GM18519 (cell line): ENCODE data around the gene FOXI2.

Experiments used
- ATAC-seq: cut with Tn5 transposase; IDR thresholded peaks from one replicate; pipeline ENCODE4 v1.9.1; 2021; ENCODE audit warnings: mild to moderate bottlenecking, moderate library complexity; ENCODE audit not compliant: unreplicated experiment, low FRiP score

FOXI2 gene

DNA sequence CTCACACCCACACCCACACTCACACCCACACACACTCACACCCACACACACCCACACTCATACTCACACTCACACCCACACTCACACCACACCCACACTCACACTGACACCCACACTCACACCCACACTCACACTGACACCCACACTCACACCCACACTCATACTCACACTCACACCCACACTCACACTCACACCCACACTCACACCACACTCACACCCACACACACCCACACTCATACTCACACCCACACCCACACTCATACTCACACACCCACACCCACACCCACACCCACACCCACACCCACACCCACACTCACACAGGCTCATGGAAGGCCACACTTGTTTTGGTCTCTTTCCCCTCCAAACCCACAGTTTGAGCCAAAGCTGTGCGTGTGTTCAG is 2.9 kb downstream of the FOXI2 start:
- ATAC-seq, result no peak

DNA sequence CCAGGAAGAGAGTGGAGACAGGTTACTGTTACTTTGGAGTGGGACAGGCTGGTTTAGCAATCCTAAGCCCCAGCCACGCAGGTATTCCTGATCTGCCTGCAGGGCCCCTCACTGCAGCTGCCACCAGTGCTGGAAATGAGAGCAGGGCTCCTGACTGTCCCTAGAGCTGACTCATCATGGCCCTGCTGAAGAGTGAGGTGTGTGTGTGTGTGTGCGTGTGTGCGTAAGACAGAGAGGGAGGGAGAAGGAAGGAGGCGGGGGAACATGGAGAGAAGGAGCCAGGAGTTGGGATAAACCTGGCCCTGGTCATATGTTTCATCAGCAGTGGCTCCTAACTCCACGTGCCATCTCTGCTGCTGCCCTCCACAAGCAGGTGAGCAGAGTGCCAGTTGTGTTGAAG is 3.6 kb downstream of the FOXI2 start:
- ATAC-seq, result no peak

DNA sequence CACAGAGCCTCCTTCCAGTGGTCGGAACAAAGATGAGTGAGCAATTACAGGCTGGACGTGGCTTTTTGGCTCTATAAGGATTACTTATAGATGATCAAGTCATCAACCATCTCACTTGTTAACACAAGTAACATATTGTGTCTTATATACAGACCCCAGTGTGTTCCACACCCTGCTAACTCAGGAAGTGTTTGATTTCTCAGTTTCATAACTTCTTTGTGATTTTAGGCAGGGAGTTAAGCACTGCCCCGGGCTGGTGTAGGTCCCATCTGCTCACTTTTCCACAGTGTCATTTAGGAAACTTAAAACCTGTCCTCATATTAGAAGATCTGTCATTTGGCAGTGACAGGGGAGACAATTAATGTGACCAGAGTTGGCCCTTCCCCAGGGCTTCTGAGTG is 6.2 kb downstream of the FOXI2 start:
- no peak for ATAC-seq

DNA sequence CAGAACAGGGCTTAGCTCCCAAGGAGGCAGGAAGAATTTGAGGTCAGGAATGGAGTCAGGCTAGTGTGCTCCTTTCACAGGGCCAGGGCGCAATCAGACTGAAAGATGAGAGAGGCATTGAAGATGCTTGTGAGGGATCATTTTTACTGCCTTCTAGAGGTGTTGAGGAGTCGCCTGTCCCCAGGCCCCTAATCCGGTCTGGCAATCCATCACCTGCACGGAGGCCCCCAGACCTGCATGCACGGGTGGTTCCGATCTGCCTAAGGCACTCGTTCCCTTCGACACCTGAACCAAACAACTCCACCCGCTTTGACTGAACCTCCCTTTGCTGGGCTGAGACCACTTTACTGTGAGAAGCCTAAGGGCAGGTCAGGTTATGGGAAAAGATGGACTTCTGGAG is 8.0 kb downstream of the FOXI2 start:
- ATAC-seq, result no peak

DNA sequence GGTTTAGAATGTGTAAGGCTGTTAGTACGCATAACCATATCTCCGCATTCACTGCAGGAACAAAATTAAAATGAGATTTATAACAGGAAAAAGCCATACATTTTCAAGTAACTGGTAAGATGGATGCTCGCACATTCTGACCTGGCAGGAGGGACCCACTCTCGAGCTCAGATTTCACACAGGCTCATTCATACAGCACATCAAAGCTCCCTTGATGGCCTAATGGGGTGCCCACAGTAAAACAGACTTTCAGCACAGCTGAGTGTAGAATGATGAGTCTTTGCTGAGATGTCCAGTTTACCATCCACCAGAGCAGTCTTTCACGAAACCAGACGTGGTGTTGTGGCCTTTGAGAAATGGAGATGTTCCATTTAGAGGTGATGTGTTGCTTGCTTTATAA is 8.9 kb downstream of the FOXI2 start:
- no peak for ATAC-seq

DNA sequence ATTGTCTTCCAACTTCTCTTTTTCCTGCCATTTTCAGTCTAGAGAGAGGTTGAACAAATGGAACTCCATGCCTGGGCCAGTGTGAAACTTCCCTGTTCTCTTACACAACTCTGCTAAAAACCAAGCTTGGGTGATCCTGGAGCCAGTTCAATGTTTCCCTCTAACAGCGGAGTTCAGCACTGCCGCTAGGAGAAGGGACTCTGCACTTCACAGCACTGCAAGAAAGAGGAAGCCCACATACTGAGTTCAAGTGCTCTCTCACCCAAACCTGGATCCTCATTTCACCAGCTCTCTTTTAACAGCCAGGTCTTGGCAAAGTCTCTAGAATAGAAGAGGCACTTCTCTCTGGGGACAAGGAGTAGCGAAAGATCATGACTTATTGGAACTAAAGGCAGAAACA is 18.8 kb downstream of the FOXI2 start:
- ATAC-seq, result no peak

DNA sequence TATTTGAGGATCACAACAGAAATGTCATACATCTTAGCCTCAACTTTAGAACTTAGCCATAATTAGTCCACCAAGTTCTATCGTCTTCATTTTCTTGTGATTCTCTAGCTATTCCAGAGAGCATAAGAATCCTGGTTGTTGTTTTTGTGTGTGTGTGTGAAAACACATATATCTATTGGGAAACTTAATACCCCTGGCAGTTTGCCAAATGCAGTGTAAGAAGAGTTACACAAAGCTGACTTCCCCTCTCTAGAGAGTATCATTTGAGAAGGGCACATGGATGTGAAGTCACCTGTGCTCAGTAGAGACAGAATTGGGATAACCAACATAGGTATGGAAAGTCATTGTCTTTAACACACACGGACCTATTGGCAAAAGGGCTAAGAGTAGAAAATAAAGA is 19.3 kb downstream of the FOXI2 start:
- ATAC-seq, result no peak

DNA sequence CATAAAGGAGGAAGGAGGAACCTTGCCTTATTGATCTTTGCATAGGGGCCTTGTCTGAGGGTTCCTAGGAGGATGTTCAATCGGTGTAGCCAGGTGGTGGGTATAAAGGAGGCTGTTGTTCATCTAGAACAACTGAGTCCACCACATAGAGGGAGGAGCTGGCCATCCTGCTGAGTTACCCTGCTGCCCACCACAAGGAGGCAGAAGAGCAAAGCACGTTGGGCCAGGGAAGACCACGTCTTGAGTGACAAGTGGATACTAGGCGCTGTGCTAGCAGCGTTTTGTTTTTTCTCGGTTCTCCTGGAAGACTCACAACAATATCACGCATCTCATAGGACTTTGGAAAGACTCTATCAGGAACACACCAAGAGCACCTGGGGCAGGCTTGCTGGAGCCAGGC is 20.0 kb downstream of the FOXI2 start:
- ATAC-seq, result no peak

DNA sequence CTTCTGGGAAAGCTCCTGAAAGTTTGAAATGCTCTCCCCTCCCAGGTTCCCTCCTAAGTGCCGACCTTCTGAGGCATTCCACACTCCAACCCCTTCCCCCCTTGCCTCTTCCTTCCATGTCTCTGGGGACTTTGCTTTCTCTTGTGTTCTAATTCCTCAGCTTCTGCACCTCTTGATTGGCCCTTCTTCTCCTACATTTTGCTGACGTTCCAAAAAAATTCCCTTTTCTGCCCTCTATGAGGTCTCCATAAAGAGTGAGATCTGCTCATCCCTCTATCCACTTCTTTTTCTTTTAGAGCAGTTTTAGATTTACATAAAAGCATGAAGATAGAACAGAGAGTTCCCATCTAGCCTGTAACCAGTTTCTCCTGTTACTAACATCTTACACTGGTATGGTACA is 22.3 kb downstream of the FOXI2 start:
- no peak for ATAC-seq

DNA sequence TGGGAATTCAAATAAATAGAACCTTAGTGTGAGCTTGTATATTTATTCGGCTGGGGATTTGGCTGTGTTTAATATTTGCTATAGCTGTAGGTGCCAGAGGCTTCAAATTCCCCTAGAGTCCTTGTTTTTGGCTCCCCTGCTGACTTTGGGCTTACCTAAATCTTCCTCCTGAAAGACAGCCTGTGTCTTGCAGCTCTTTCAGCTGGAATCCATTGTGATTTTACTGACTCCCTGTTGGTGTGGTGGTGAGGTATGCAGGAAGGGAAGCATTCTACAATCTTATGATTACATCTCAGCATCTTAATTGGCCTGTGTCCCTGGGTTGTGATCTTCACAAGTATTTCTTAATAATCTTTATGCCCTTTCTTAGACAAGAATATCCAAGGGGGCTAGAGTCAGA is 25.9 kb downstream of the FOXI2 start:
- ATAC-seq, result no peak

DNA sequence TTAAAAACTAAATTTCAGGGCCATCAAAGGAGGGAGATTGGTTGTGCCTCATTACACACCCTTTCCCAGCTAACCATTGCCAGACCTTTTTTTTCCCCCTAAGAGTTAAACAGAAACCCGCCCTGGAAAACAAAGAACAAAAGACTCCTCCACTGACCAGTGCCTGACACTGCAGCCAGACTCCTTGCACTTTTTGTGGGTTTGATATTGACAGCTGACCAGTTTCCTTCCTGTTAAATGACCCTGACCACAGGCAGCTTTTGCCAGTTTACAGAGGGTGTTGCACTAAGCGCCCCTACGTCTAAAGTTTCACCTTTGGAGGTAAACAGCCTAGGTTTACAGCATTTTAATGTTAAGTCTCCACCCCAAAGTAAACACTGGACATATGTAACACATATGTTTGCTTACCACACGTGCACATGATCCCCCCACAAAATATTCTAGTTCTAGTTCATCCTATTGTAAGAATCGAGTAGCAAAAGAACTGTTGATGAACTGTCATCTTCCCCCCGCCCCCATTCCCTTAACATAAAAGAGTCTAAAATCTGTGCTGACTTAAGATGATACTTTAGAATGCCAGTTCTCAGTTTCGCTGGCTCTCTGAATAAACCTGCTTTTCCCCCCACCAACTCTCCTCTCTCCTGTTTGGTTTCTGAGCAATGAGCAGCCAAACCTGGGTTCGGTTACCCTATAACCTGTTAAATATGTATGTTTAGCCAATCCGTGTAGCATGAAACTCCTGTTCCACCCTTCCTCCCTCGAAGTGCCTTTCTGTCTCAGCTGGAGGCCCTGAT is 38.0 kb downstream of the FOXI2 start:
- ATAC-seq, result no peak

DNA sequence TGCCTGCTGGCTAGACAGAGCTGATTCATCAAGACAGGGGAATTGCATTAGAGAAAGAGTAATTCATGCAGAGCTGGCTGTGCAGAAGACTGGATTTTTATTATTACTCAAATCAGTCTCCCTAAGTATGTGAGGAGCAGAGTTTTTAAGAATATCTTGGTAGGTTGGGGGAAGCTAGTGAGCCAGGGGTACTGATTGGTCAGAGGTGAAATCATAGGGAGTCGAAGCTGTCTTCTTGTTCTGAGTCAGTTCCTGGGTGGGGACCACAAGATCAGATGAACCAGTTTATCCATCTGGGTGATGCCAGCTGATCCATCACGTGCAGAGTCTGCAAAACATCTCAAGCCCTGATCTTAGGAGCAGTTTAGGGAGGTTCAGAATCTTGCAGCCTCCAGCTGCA is 39.8 kb downstream of the FOXI2 start:
- ATAC-seq, result no peak

DNA sequence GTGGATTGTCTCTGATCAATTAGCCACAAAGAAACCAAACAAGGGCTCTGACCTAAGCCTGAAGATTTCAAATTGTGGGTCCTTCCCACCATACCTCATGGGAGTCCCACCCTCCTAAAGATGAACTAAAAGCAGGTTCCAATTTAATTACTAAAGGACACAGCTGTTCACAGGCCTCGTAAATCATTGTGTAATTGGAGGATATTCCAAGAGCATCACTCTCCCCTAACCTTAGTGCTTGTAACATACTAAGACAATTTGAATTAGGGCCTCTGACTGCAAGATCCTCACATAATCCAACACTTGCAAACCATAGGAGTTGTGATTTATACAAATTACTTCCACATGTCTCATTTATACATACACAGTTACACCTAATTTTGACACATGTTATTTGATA is 44.4 kb downstream of the FOXI2 start:
- ATAC-seq, result no peak

DNA sequence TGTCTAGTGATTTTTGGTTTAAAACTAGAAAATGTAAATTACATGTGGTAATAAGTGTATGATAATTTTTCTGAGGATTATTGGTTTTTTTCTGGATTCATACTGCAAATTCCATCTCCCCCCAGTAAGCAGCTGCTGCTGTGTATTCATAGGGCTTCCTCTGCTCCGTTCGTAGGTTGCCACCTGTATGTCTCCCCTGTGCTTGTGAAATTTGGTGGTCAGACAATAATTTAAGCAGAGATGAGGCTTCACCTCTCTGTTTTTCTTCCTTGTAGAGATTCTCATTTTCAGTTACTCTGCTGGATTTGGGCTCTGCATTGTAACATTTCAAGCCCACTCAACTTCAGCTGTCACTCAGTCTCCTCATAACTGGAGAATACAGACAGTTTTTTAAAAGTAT is 50.9 kb downstream of the FOXI2 start:
- no peak for ATAC-seq

DNA sequence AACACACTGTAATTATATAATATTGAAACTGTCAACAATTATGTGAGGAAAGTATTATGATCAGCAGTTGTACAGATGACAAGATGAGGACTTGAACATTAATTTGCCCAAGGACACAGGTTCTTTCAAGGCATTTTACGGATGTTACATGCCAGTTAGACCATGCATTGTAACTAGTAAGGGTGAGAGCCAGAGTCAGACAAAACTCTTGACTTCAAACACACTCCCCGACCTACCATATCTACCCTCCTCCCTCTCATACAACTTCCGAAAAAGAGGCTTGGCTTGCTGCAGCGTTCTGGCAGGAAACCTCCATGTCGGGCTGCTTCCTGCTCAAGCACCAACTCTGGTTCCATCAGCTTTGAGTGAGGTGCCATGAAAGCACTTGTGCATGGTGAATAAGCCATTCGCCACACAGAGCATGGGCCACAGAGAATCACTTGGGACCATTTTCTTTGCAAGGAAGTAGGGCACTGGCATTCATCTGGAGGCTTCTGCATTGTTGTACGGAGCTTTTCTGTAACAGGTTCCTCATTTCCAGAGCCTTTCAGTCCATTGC is 53.2 kb downstream of the FOXI2 start:
- ATAC-seq, result no peak
